ENCODE data around the gene FGGY. TPM values are rescaled to one million over a fixed set of nuclear protein-coding genes. Genes with fewer than 3 reads are reported as not detected.

Gene FGGY
- total RNA-seq, 1 experiment from 2014 or later, result 12.0 TPM

DNA sequence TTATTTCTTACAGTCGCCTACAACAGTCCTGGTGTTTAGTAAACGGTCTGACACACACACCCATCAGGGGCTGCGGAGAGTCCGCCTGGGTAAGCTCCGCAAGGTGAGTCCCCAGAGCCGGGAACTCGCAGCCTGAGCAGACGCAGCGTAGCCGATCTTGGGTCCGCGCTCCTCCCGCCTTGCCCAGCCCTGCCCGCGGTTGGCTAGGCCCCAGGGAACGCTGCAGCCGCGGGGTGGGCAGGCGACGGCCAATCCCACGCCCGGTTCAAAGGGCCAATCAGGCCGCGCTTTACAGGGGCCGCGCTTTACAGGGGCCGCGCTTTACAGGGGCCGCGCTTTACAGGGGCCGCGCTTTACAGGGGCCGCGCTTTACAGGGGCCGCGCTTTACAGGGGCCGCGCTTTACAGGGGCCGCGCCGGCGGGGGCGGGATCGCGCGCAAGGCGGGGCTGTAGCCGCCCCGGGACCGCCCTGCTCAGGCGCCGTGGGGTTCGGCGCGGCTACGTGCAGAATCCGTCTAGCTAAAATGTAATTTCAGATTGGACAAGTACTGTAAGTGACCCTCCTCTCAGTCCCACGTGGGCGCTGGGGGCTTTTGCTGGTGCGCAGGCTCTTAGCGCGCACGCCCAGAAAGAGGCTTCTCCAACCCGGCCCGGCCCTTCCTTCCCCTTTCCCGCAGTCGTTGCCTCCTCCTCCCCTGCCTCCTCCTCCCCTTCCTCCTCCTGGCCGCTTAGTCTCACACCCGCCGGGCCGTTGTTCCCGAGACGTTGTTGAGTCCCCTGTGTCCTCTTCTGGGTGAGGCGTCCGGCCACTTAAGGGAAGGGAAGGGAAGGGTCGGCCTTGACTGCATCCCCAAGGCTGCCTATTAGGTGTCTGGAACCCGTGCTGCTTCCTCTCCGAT, at the start of gene FGGY (continued):
- TF ChIP-seq, protein P1, sequence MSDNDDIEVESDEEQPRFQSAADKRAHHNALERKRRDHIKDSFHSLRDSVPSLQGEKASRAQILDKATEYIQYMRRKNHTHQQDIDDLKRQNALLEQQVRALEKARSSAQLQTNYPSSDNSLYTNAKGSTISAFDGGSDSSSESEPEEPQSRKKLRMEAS (CRISPR knock-in tag; IDR thresholded peaks at IDR 0.05), result peak; percentile 75
- TF ChIP-seq, protein P2, sequence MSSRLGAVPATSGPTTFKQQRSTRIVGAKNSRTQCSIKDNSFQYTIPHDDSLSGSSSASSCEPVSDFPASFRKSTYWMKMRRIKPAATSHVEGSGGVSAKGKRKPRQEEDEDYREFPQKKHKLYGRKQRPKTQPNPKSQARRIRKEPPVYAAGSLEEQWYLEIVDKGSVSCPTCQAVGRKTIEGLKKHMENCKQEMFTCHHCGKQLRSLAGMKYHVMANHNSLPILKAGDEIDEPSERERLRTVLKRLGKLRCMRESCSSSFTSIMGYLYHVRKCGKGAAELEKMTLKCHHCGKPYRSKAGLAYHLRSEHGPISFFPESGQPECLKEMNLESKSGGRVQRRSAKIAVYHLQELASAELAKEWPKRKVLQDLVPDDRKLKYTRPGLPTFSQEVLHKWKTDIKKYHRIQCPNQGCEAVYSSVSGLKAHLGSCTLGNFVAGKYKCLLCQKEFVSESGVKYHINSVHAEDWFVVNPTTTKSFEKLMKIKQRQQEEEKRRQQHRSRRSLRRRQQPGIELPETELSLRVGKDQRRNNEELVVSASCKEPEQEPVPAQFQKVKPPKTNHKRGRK (CRISPR knock-in tag; IDR thresholded peaks at IDR 0.05; ENCODE audit: borderline replicate concordance), result no peak
- TF ChIP-seq OVOL2 (CRISPR knock-in tag; IDR thresholded peaks at IDR 0.05; ENCODE audit: borderline replicate concordance) (no peak), IRF2 (CRISPR knock-in tag; IDR thresholded peaks at IDR 0.05; ENCODE audit: borderline replicate concordance, low read depth) (no peak), SMAD3 (CRISPR knock-in tag; IDR thresholded peaks at IDR 0.05; ENCODE audit: borderline replicate concordance) (0 out of 2 replicates have a peak, but pooled peaks have one; percentile 41), HMGA2 (CRISPR knock-in tag; IDR thresholded peaks at IDR 0.05) (no peak), SMAD4 (CRISPR knock-in tag; IDR thresholded peaks at IDR 0.05) (no peak), NR3C1 (CRISPR knock-in tag; conservative IDR thresholded peaks at IDR 0.05; ENCODE audit: low read depth) (0 out of 2 replicates have a peak, but pooled peaks have one; percentile 2), SP1 (CRISPR knock-in tag; conservative IDR thresholded peaks at IDR 0.05) (peak; percentile 16), RORB (CRISPR knock-in tag; IDR thresholded peaks at IDR 0.05) (no peak), ZNF219 (CRISPR knock-in tag; IDR thresholded peaks at IDR 0.05; ENCODE audit: borderline replicate concordance) (no peak), NFATC4 (CRISPR knock-in tag; IDR thresholded peaks at IDR 0.05) (no peak), MYBL2 (CRISPR knock-in tag; IDR thresholded peaks at IDR 0.05) (no peak), ZNF317 (CRISPR knock-in tag; IDR thresholded peaks at IDR 0.05; ENCODE audit: borderline replicate concordance, low read depth) (no peak), NR1H2 (CRISPR knock-in tag; IDR thresholded peaks at IDR 0.05) (no peak), ZBTB21 (CRISPR knock-in tag; IDR thresholded peaks at IDR 0.05; ENCODE audit: borderline replicate concordance) (peak; percentile 67; the same call in 1 of the 2 replicates), EMX1 (CRISPR knock-in tag; IDR thresholded peaks at IDR 0.05) (no peak), NR2C2 (CRISPR knock-in tag; IDR thresholded peaks at IDR 0.05) (no peak)
- TF ChIP-seq, protein P3, sequence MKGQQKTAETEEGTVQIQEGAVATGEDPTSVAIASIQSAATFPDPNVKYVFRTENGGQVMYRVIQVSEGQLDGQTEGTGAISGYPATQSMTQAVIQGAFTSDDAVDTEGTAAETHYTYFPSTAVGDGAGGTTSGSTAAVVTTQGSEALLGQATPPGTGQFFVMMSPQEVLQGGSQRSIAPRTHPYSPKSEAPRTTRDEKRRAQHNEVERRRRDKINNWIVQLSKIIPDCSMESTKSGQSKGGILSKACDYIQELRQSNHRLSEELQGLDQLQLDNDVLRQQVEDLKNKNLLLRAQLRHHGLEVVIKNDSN (CRISPR knock-in tag; IDR thresholded peaks at IDR 0.05), result peak; percentile 62; the same call in 1 of the 2 replicates
- TF ChIP-seq, protein P4, sequence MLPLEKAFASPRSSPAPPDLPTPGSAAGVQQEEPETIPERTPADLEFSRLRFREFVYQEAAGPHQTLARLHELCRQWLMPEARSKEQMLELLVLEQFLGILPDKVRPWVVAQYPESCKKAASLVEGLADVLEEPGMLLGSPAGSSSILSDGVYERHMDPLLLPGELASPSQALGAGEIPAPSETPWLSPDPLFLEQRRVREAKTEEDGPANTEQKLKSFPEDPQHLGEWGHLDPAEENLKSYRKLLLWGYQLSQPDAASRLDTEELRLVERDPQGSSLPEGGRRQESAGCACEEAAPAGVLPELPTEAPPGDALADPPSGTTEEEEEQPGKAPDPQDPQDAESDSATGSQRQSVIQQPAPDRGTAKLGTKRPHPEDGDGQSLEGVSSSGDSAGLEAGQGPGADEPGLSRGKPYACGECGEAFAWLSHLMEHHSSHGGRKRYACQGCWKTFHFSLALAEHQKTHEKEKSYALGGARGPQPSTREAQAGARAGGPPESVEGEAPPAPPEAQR (CRISPR knock-in tag; IDR thresholded peaks at IDR 0.05), result no peak
- TF ChIP-seq, protein P5, sequence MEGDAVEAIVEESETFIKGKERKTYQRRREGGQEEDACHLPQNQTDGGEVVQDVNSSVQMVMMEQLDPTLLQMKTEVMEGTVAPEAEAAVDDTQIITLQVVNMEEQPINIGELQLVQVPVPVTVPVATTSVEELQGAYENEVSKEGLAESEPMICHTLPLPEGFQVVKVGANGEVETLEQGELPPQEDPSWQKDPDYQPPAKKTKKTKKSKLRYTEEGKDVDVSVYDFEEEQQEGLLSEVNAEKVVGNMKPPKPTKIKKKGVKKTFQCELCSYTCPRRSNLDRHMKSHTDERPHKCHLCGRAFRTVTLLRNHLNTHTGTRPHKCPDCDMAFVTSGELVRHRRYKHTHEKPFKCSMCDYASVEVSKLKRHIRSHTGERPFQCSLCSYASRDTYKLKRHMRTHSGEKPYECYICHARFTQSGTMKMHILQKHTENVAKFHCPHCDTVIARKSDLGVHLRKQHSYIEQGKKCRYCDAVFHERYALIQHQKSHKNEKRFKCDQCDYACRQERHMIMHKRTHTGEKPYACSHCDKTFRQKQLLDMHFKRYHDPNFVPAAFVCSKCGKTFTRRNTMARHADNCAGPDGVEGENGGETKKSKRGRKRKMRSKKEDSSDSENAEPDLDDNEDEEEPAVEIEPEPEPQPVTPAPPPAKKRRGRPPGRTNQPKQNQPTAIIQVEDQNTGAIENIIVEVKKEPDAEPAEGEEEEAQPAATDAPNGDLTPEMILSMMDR (IDR thresholded peaks at IDR 0.05), result no peak
- TF ChIP-seq, protein P6, sequence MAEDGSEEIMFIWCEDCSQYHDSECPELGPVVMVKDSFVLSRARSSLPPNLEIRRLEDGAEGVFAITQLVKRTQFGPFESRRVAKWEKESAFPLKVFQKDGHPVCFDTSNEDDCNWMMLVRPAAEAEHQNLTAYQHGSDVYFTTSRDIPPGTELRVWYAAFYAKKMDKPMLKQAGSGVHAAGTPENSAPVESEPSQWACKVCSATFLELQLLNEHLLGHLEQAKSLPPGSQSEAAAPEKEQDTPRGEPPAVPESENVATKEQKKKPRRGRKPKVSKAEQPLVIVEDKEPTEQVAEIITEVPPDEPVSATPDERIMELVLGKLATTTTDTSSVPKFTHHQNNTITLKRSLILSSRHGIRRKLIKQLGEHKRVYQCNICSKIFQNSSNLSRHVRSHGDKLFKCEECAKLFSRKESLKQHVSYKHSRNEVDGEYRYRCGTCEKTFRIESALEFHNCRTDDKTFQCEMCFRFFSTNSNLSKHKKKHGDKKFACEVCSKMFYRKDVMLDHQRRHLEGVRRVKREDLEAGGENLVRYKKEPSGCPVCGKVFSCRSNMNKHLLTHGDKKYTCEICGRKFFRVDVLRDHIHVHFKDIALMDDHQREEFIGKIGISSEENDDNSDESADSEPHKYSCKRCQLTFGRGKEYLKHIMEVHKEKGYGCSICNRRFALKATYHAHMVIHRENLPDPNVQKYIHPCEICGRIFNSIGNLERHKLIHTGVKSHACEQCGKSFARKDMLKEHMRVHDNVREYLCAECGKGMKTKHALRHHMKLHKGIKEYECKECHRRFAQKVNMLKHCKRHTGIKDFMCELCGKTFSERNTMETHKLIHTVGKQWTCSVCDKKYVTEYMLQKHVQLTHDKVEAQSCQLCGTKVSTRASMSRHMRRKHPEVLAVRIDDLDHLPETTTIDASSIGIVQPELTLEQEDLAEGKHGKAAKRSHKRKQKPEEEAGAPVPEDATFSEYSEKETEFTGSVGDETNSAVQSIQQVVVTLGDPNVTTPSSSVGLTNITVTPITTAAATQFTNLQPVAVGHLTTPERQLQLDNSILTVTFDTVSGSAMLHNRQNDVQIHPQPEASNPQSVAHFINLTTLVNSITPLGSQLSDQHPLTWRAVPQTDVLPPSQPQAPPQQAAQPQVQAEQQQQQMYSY (CRISPR knock-in tag; IDR thresholded peaks at IDR 0.05), result no peak
- TF ChIP-seq, protein P7, sequence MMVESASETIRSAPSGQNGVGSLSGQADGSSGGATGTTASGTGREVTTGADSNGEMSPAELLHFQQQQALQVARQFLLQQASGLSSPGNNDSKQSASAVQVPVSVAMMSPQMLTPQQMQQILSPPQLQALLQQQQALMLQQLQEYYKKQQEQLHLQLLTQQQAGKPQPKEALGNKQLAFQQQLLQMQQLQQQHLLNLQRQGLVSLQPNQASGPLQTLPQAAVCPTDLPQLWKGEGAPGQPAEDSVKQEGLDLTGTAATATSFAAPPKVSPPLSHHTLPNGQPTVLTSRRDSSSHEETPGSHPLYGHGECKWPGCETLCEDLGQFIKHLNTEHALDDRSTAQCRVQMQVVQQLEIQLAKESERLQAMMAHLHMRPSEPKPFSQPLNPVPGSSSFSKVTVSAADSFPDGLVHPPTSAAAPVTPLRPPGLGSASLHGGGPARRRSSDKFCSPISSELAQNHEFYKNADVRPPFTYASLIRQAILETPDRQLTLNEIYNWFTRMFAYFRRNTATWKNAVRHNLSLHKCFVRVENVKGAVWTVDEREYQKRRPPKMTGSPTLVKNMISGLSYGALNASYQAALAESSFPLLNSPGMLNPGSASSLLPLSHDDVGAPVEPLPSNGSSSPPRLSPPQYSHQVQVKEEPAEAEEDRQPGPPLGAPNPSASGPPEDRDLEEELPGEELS (CRISPR knock-in tag; IDR thresholded peaks at IDR 0.05), result no peak
- TF ChIP-seq, protein P8, sequence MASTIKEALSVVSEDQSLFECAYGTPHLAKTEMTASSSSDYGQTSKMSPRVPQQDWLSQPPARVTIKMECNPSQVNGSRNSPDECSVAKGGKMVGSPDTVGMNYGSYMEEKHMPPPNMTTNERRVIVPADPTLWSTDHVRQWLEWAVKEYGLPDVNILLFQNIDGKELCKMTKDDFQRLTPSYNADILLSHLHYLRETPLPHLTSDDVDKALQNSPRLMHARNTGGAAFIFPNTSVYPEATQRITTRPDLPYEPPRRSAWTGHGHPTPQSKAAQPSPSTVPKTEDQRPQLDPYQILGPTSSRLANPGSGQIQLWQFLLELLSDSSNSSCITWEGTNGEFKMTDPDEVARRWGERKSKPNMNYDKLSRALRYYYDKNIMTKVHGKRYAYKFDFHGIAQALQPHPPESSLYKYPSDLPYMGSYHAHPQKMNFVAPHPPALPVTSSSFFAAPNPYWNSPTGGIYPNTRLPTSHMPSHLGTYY (CRISPR knock-in tag; IDR thresholded peaks at IDR 0.05), result no peak
- TF ChIP-seq, protein P9, sequence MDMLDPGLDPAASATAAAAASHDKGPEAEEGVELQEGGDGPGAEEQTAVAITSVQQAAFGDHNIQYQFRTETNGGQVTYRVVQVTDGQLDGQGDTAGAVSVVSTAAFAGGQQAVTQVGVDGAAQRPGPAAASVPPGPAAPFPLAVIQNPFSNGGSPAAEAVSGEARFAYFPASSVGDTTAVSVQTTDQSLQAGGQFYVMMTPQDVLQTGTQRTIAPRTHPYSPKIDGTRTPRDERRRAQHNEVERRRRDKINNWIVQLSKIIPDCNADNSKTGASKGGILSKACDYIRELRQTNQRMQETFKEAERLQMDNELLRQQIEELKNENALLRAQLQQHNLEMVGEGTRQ (CRISPR knock-in tag; IDR thresholded peaks at IDR 0.05), result peak; percentile 72

Measured in WTC11 (cell line).